CD4-positive, alpha-beta T cell treated with Interleukin-12 subunit alpha and Interleukin-12 subunit beta, for 1 hour (primary cell): ENCODE measurements around the gene NXPH3.

Experiments used
- DNase-seq: peaks from one replicate; pipeline ENCODE4 v3.0.0-alpha.2; 2020

The NXPH3 gene

GRCh38 chr17:49576917-49577649 lies 1.4 kb downstream of the NXPH3 start:
- DNase-seq = no peak

- DNase-seq = no peak
These were observed 1.9 kb downstream of the NXPH3 start for GRCh38 chr17:49577650-49577934.

GRCh38 chr17:49577963-49578362 lies 2.3 kb downstream of the NXPH3 start:
- DNase-seq = no peak

GRCh38 chr17:49578414-49578813 lies 2.7 kb downstream of the NXPH3 start:
- no peak for DNase-seq

- DNase-seq = no peak
These were observed 3.4 kb downstream of the NXPH3 start for GRCh38 chr17:49578952-49579500.

- DNase-seq = no peak
These were observed 3.9 kb downstream of the NXPH3 start for GRCh38 chr17:49579522-49579921.

GRCh38 chr17:49580055-49580721 lies 4.5 kb downstream of the NXPH3 start:
- DNase-seq = no peak

GRCh38 chr17:49580981-49581647 lies 5.4 kb downstream of the NXPH3 start:
- DNase-seq = no peak

- DNase-seq = no peak
These were observed 6.0 kb downstream of the NXPH3 start for GRCh38 chr17:49581648-49581998.

GRCh38 chr17:49582055-49582722 lies 6.5 kb downstream of the NXPH3 start:
- DNase-seq = no peak

- DNase-seq = no peak
These were observed 7.1 kb downstream of the NXPH3 start for GRCh38 chr17:49582789-49583188.

- no peak for DNase-seq
These were observed 7.6 kb downstream of the NXPH3 start for GRCh38 chr17:49583226-49583625.

GRCh38 chr17:49583889-49584288 lies 8.2 kb downstream of the NXPH3 start:
- no peak for DNase-seq

- no peak for DNase-seq
These were observed 9.9 kb downstream of the NXPH3 start for GRCh38 chr17:49585422-49586027.

- DNase-seq = no peak
These were observed 11.8 kb downstream of the NXPH3 start for GRCh38 chr17:49587366-49588073.

GRCh38 chr17:49588312-49588711 lies 12.6 kb downstream of the NXPH3 start:
- no peak for DNase-seq

GRCh38 chr17:49588726-49589576 lies 13.3 kb downstream of the NXPH3 start:
- DNase-seq = no peak

- DNase-seq = no peak
These were observed 13.9 kb downstream of the NXPH3 start for GRCh38 chr17:49589577-49589927.

GRCh38 chr17:49590874-49591273 lies 15.2 kb downstream of the NXPH3 start:
- no peak for DNase-seq

- DNase-seq = no peak
These were observed 16.6 kb downstream of the NXPH3 start for GRCh38 chr17:49592263-49592662.

GRCh38 chr17:49595328-49595727 lies 19.7 kb downstream of the NXPH3 start:
- no peak for DNase-seq

- DNase-seq = no peak
These were observed 20.3 kb downstream of the NXPH3 start for GRCh38 chr17:49595980-49596379.
